GM19463 (cell line): ENCODE data around the gene DPY19L2.
"Not testable (repeated sequence)": the region's sequence is repeated elsewhere in the genome, so short reads cannot be mapped to it uniquely, and the experiment has no call there.

Experiments used
- ATAC-seq: cut with Tn5 transposase; IDR thresholded peaks from one replicate; pipeline ENCODE4 v1.9.1; 2021; ENCODE audit warnings: mild to moderate bottlenecking, moderate library complexity; ENCODE audit not compliant: unreplicated experiment

The DPY19L2 gene

GRCh38 chr12:63545298-63545916, 122.9 kb downstream of the DPY19L2 start:
- ATAC-seq: not testable (repeated sequence)

GRCh38 chr12:63538656-63539055, 129.6 kb downstream of the DPY19L2 start:
- not testable (repeated sequence) for ATAC-seq

GRCh38 chr12:63537838-63538237, 130.5 kb downstream of the DPY19L2 start:
- ATAC-seq: not testable (repeated sequence)

- not testable (repeated sequence) for ATAC-seq
These were observed 138.7 kb downstream of the DPY19L2 start for GRCh38 chr12:63529641-63530040.

- ATAC-seq: no peak
These were observed 142.5 kb downstream of the DPY19L2 start for GRCh38 chr12:63525831-63526230.

- no peak for ATAC-seq
These were observed 146.6 kb downstream of the DPY19L2 start for GRCh38 chr12:63521706-63522105.
